ENCODE measurements around the gene PRKRIP1.
"Not testable (repeated sequence)": the region's sequence is repeated elsewhere in the genome, so short reads cannot be mapped to it uniquely, and the experiment has no call there.

GRCh38 chr7:102474736-102475435, 78.7 kb downstream of the PRKRIP1 start:
- TF ChIP-seq CTCF, EP300, POLR2A (IDR thresholded peaks at IDR 0.05): not testable (repeated sequence)
